Frontal cortex (tissue), 4 donors: ENCODE results near the gene TTC1. TPM values are rescaled to one million over a fixed set of nuclear protein-coding genes. Genes with fewer than 3 reads are reported as not detected.

Experiments
- DNase-seq, 2 donors: peaks; one replicate each; pipeline ENCODE4 v3.0.0; 2012; ENCODE audit warnings: low spot score in 2 of 2
- FAIRE-seq: peaks from 2 replicates; lab custom pipeline; 2012; peaks lifted over from hg19 to GRCh38; lab: Jason Lieb, UNC
- small RNA-seq: library from RNA; depleted of rRNA; stranded (forward); fragments of <200 nt; gene quantifications from one replicate; pipeline ENCODE3, GENCODE V24; 2014
- total RNA-seq: library from RNA; depleted of rRNA; stranded (reverse); fragments of >200 nt; gene quantifications from one replicate; pipeline ENCODE4 v1.2.3, GENCODE V29; 2014
- donor health status: control.
- donor health status: control.
- donor health status: control.

Gene TTC1
- total RNA-seq, 1 donor from 2014 or later: 48.1 TPM

- DNase-seq (no peak), FAIRE-seq (no peak)
Observed at GRCh38 chr5:160079753-160080152, 70.8 kb downstream of the TTC1 start.

- FAIRE-seq (no peak), DNase-seq (no peak)
Observed at GRCh38 chr5:160081495-160081894, 72.6 kb downstream of the TTC1 start.

- DNase-seq (no peak), FAIRE-seq (no peak)
Observed at GRCh38 chr5:160082614-160083500, 73.9 kb downstream of the TTC1 start.

- DNase-seq (no peak), FAIRE-seq (no peak)
Observed at GRCh38 chr5:160083501-160083900, 74.6 kb downstream of the TTC1 start.

GRCh38 chr5:160084144-160084543 lies 75.2 kb downstream of the TTC1 start:
- FAIRE-seq: no peak
- DNase-seq: no peak

- FAIRE-seq (no peak), DNase-seq (no peak)
Observed at GRCh38 chr5:160087199-160087598, 78.3 kb downstream of the TTC1 start.

- no peak for DNase-seq
- FAIRE-seq: no peak
Observed at GRCh38 chr5:160088805-160089204, 79.9 kb downstream of the TTC1 start.

- no peak for FAIRE-seq
- no peak for DNase-seq
Observed at GRCh38 chr5:160089531-160089930, 80.6 kb downstream of the TTC1 start.

GRCh38 chr5:160090059-160090458 lies 81.1 kb downstream of the TTC1 start:
- DNase-seq (no peak), FAIRE-seq (no peak)

GRCh38 chr5:160092514-160092913 lies 83.6 kb downstream of the TTC1 start:
- FAIRE-seq: no peak
- no peak for DNase-seq

GRCh38 chr5:160092960-160093707 lies 84.2 kb downstream of the TTC1 start:
- DNase-seq (no peak), FAIRE-seq (no peak)

GRCh38 chr5:160096178-160096577 lies 87.2 kb downstream of the TTC1 start:
- no peak for FAIRE-seq
- DNase-seq: no peak

GRCh38 chr5:160097991-160098390 lies 89.1 kb downstream of the TTC1 start:
- no peak for FAIRE-seq
- DNase-seq: no peak

GRCh38 chr5:160105686-160106360 lies 96.9 kb downstream of the TTC1 start:
- DNase-seq: no peak
- no peak for FAIRE-seq

GRCh38 chr5:160108124-160108523 lies 99.2 kb downstream of the TTC1 start:
- FAIRE-seq: no peak
- DNase-seq: no peak

Small RNA genes within 50 kb of the gene (small RNA-seq; reads per million reads assigned to genes)
- gene RF00019: not detected

Other genes with a start within 250 kb of the TTC1 start
- gene ADRA1B, start 92.7 kb upstream of the TTC1 start, total RNA-seq: 1.2 TPM
- 47.3 TPM for gene PWWP2A, start 110.3 kb downstream of the TTC1 start, total RNA-seq
- gene FABP6, start 220.4 kb downstream of the TTC1 start, total RNA-seq: 4.5 TPM